ENCODE data around the gene PPP6R2.
A peak's percentile ranks its signal among the peaks of the same experiment; 100 is the strongest.

Gene PPP6R2

DNA sequence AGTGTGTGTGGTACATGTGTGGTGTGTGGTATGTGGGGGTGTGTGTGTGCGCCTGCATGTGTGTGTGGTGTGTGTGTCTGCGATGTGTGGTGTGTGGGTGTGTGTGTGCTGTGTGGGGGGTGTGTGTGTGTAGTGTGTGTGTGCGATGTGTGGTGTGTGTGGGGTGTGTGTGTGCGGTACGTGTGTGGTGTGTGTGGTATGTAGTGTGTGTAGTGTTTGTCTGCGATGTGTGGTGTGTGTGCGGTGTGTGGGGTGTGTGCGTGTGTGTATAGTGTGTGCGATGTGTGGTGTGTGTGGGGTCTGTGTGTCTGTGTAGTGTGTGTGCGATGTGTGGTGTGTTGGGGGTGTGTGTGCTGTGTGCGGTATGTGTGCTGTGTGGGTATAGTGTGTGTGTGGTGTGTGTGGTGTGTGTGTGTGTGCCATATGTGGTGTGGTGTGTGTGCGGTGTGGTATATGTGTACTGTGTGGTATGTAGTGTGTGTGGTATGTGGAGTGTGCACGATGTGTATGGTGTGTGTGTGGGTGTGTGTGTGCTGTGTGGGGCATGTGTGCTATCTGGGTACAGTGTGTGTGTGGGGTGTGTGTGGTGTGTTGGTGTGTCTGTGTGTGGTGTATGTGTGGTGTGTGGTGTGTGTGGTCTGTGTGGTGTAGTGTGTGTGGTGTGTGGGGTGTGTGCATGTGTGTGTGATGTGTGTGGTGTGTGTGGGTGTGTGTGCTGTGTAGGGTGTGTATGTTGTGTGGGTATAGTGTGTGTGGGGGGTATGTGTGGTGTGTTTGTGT, 5.7 kb upstream of the PPP6R2 start:
- DNase-seq (ENCODE audit: low read depth, low spot score): no peak
- ChIA-PET CTCF (no interaction called here), POLR2A (no interaction called here)
- TF ChIP-seq, protein P1, sequence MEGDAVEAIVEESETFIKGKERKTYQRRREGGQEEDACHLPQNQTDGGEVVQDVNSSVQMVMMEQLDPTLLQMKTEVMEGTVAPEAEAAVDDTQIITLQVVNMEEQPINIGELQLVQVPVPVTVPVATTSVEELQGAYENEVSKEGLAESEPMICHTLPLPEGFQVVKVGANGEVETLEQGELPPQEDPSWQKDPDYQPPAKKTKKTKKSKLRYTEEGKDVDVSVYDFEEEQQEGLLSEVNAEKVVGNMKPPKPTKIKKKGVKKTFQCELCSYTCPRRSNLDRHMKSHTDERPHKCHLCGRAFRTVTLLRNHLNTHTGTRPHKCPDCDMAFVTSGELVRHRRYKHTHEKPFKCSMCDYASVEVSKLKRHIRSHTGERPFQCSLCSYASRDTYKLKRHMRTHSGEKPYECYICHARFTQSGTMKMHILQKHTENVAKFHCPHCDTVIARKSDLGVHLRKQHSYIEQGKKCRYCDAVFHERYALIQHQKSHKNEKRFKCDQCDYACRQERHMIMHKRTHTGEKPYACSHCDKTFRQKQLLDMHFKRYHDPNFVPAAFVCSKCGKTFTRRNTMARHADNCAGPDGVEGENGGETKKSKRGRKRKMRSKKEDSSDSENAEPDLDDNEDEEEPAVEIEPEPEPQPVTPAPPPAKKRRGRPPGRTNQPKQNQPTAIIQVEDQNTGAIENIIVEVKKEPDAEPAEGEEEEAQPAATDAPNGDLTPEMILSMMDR (IDR thresholded peaks at IDR 0.05; ENCODE audit: insufficient read depth, low read length, missing control alignments): no peak
- H3K4me3 ChIP-seq (ENCODE audit: low read depth, low read length): no peak overlapping the region

DNA sequence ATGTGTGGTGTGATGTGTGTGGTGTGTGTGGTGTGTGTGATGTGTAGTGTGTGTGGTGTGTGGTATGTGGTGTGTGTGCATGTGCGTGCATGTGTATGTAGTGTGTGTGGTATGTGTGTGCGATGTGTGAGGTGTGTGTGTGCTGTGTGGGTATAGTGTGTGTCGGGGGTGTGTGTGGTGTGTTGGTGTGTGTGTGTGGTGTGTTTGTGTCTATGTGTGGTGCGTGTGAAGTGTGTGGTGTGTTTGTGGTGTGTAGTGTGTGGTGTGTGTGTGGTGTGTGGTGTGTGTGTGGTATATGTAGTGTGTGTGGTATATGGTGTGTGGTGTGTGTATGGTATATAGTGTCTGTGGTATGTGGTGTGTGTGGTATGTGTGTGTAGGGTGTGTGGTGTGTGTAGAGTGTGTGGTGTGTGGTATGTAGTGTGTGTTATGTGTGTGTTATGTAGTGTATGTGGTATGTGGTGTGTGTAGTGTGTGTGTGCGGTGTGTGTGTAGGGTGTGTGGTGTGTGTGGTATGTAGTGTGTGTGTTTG, 5.0 kb upstream of the PPP6R2 start:
- POLR2A ChIA-PET: no interaction called here
- H3K4me3 ChIP-seq (ENCODE audit: low read depth, low read length): no peak overlapping the region
- DNase-seq (ENCODE audit: low read depth, low spot score): no peak
- CTCF ChIA-PET: no interaction called here
- TF ChIP-seq, protein P1 (IDR thresholded peaks at IDR 0.05; ENCODE audit: insufficient read depth, low read length, missing control alignments): no peak

DNA sequence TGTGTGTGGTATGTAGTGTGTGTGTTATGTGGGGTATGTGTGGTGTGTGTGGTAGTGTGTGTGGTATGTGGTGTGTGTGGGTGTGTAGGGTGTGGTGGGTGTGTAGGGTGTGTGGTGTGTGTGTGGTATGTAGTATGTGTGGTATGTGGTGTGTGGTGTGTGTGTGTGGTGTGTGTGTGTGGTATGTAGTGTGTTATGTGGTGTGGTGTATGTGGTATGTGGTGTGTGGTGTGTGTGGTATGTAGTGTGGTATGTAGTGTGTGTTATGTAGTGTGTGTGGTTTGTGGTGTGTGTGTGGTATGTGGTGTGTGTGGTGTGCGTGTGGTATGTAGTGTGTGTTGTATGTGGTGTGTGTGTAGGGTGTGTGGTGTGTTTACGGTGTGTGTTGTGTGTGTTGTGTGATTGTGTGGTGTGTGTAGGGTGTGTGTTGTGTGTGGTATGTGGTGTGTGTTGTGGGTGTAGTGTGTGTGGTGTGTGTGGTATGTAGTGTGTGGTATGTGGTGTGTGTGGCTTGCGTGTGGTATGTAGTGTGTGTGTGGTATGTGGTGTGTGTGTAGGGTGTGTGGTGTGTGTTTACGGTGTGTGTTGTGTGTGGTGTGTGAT, 4.2 kb upstream of the PPP6R2 start:
- POLR2A ChIA-PET: no interaction called here
- CTCF ChIA-PET: no interaction called here
- H3K4me3 ChIP-seq (ENCODE audit: low read depth, low read length): no peak overlapping the region
- DNase-seq (ENCODE audit: low read depth, low spot score): no peak
- TF ChIP-seq, protein P1 (IDR thresholded peaks at IDR 0.05; ENCODE audit: insufficient read depth, low read length, missing control alignments): no peak

DNA sequence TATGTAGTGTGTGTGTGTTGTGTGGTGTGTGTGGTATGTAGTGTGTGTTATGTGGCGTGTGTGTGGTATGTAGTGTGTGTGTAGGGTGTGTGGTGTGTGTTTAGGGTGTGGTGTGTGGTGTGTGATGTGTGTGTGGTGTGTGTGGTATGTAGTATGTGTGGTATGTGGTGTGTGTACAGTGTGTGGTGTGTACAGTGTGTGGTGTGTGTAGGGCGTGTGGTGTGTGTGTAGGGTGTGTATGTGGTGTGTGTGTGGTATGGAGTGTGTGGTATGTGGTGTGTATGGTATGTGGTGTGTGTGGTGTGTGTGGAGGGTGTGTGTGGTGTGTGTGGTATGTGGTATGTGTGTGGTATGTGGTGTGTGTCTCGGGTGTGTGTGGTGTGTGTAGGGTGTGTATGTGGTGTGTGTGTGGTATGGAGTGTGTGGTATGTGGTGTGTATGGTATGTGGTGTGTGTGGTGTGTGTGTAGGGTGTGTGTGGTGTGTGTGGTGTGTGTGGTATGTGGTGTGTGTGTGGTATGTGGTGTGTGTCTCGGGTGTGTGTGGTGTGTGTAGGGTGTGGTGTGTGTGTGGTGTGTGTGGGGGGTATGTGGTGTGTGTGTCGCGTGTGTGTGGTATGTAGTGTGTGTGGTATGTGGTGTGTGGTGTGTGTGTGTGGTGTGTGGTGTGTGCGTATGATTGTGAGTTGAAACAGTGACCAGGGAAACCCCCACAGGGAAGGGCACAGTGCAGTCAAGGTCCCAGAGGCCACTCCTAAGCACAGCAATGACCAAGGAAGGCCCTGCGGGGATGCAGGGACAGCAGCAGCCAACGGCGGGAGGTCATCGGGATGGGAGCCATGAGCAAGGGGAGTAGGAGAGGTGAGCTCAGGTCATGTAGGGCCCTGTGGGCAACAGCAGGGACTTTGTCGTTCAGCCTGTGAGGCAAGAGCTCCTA, 2.9 kb upstream of the PPP6R2 start:
- ChIA-PET POLR2A (no interaction called here), CTCF (interaction anchor here (1.7 to 2.7 kb wide), 13 partner anchors 8 to 102 kb away, joined by 10 to 92 read pairs (median 24); partner anchors contain the start of genes DENND6B, HDAC10, MAPK11 and MAPK12)
- no peak for DNase-seq (ENCODE audit: low read depth, low spot score)
- TF ChIP-seq, protein P1 (IDR thresholded peaks at IDR 0.05; ENCODE audit: insufficient read depth, low read length, missing control alignments): no peak
- H3K4me3 ChIP-seq (ENCODE audit: low read depth, low read length): no peak overlapping the region

DNA sequence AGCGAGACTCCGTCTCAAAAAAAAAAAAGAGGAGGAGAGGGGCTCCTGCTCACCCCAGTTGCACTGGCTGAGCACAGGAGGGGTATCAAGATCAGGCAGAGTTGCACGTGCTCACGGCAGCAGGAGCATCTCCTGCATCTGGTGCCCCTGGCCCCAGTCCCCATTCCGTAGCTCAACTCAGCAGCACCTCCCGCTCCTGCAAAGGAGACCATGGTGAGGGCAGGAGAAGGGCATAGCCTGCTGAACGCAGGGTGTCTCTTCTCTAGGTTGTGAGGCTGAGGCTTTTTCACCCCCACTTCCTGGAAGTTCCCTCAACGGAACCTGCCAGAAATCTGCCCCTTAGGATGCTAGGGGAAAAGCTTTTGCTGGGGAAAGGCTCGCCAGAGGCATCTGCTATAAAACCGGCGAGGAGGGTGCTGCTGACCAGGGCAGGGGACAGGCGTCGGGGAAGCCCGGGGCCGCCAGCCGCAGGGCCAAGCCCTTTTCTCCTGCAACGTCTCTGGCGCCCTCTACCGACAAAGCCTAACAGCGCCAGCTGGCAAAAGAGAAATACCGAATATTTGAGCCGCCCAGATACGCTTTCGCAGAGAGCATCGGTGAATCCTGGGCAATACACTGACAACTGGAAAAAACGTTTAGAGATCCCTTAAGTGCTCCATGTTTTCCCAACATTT, 1.0 kb upstream of the PPP6R2 start:
- POLR2A ChIA-PET: interaction anchor here (0.5 to 1.6 kb wide), 4 partner anchors 19 to 90 kb away, joined by 3 to 5 read pairs (median 4); no protein-coding TSS in a partner anchor
- peak overlapping the region; percentile 72 for H3K4me3 ChIP-seq (ENCODE audit: low read depth, low read length)
- no peak for DNase-seq (ENCODE audit: low read depth, low spot score)
- CTCF ChIA-PET: interaction anchor here (0.7 to 2.7 kb wide), 34 partner anchors 9 to 196 kb away, joined by 3 to 92 read pairs (median 10); partner anchors contain the start of genes DENND6B, HDAC10, MAPK11 and MAPK12
- TF ChIP-seq, protein P1 (IDR thresholded peaks at IDR 0.05; ENCODE audit: insufficient read depth, low read length, missing control alignments): peak; percentile 94

Data from AG04449 (cell line).